Karpas-422 (cell line): Measurements from ENCODE around the gene SPG11. TPM values are rescaled to one million over a fixed set of nuclear protein-coding genes. Genes with fewer than 3 reads are reported as not detected.
"Not testable (repeated sequence)": the region's sequence is repeated elsewhere in the genome, so short reads cannot be mapped to it uniquely, and the experiment has no call there.

Source experiments
- DNase-seq: peaks from one replicate; pipeline ENCODE4 v3.0.0-alpha.2; 2015
- H2AFZ ChIP-seq: fragments of 200-600 bp; sonication (generic); 2 replicates; pipeline ENCODE4 v1.6.1; 2014; ENCODE audit warnings: antibody characterized with exemption, low read length, mixed read lengths
- H3K27ac ChIP-seq: fragments of 200-600 bp; sonication (generic); 2 replicates; pipeline ENCODE4 v1.5.1; 2014; ENCODE audit warnings: mild to moderate bottlenecking, low read length, moderate library complexity
- H3K27me3 ChIP-seq: fragments of 200-600 bp; sonication (generic); 2 replicates; pipeline ENCODE4 v1.6.1; 2014; ENCODE audit warnings: low read length, mixed read lengths
- H3K36me3 ChIP-seq: fragments of 200-600 bp; sonication (generic); 2 replicates; pipeline ENCODE4 v1.6.1; 2014; ENCODE audit warnings: low read length, mixed read lengths; ENCODE audit not compliant: insufficient read depth
- H3K4me1 ChIP-seq: fragments of 200-600 bp; sonication (generic); 2 replicates; pipeline ENCODE4 v1.6.1; 2014; ENCODE audit warnings: mild to moderate bottlenecking, low read length, mixed read lengths
- H3K4me2 ChIP-seq: fragments of 200-600 bp; sonication (generic); 2 replicates; pipeline ENCODE4 v1.6.1; 2014; ENCODE audit warnings: low read length, low read depth, mild to moderate bottlenecking; ENCODE audit not compliant: poor library complexity, severe bottlenecking
- H3K4me3 ChIP-seq: fragments of 200-600 bp; sonication (generic); 2 replicates; pipeline ENCODE4 v1.5.1; 2014; ENCODE audit warnings: mild to moderate bottlenecking, antibody characterized with exemption, low read length, mixed read lengths
- H3K79me2 ChIP-seq: fragments of 200-600 bp; sonication (generic); 2 replicates; pipeline ENCODE4 v1.6.1; 2014; ENCODE audit warnings: mild to moderate bottlenecking, low read length, mixed read lengths
- H3K9ac ChIP-seq: fragments of 200-600 bp; sonication (generic); 2 replicates; pipeline ENCODE4 v1.6.0; 2014; ENCODE audit warnings: low read length
- H3K9me2 ChIP-seq: fragments of 200-600 bp; sonication (generic), shearing (Covaris generic); replicated peaks from 2 replicates; pipeline ENCODE4 v1.6.0; 2014; ENCODE audit warnings: mild to moderate bottlenecking, low read length, moderate library complexity; ENCODE audit not compliant: insufficient read depth
- H3K9me3 ChIP-seq: fragments of 300-700, 200-600 bp; sonication (generic); 2 replicates; pipeline ENCODE4 v1.6.1; 2014; ENCODE audit warnings: low read length, mixed read lengths
- H4K20me1 ChIP-seq: fragments of 200-600 bp; sonication (generic); 2 replicates; pipeline ENCODE4 v1.6.1; 2014; ENCODE audit warnings: mild to moderate bottlenecking, antibody characterized with exemption, low read length, low read depth; ENCODE audit not compliant: insufficient read depth
- total RNA-seq: library from RNA; depleted of rRNA; stranded (reverse); fragments of >200 nt; shearing (Covaris generic); gene quantifications from 2 replicates; pipeline ENCODE4 v1.2.3, GENCODE V29; 2014; ENCODE audit warnings: low replicate concordance

SPG11 gene
- total RNA-seq, 1 experiment from 2014 or later, result 123 TPM

DNA sequence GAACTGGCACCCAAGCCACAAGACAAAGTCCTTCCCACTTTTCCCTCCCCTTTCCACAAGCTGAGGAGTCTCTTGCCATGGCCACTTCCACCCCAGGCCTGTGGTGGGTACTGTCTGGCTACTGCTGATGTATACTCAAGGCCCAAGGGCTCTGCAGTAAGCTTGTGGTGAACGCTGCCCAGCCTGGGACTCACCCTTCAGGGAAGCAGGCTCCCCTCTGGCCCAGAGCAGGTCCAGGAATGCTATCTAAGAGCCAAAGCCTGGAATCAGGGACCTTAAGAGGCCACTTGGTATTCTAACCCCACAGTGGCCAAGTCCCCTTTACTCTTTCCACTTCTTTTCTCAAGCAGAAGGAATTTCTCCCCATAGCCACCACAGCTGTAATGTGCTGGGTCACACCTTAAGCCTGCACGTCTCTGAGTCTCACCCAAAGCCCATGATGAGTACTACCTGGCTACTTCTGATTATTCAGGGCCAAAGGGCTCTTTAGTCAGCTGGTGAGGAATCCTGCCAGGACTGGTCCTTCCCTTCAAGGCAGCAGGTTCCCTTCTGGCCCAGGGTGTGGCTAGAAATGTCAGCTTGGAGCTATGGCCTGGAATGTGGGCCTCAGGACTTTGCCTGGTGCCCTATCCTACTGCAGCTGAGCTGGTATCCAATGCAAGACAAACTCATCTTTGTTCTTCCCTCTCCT, 43.6 kb upstream of the SPG11 start:
- Histone ChIP-seq H3K9ac (no peak overlapping the region), H2AFZ (no peak overlapping the region), H3K4me3 (no peak overlapping the region), H4K20me1 (peaks cover 7% of the 10 kb centered on the region), H3K9me3 (no peaks in the 10 kb centered on the region), H3K27ac (no peak overlapping the region), H3K4me2 (no peak overlapping the region), H3K79me2 (peaks cover 13% of the 10 kb centered on the region), H3K36me3 (peaks cover 1% of the 10 kb centered on the region), H3K27me3 (no peaks in the 10 kb centered on the region), H3K4me1 (peaks cover 11% of the 10 kb centered on the region), H3K9me2 (no peaks in the 10 kb centered on the region)
- no peak for DNase-seq

DNA sequence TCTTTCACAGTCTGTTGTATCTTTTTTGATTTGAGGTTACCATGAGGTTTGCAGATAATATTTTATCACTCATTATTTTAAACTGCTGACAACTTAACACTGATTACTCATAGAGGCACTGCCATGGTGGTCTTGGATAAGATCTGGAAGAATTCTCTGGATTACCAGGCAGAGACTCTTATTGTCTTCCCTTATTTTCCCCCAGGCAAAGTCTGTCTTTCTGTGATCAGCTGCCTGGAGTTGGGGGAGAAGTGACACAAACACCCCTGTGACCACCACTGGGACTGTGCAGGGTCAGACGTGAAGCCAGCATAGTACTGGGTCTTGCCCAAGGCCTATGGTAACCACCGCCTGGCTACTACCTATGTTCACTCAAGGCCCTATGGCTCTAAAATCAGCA, 42.9 kb upstream of the SPG11 start:
- Histone ChIP-seq H3K27me3 (no peaks in the 10 kb centered on the region), H3K9me3 (no peaks in the 10 kb centered on the region), H3K4me2 (no peak overlapping the region), H3K79me2 (peaks cover 6% of the 10 kb centered on the region), H3K4me1 (peaks cover 11% of the 10 kb centered on the region), H3K9me2 (no peaks in the 10 kb centered on the region), H3K4me3 (no peak overlapping the region), H2AFZ (no peak overlapping the region), H3K36me3 (no peaks in the 10 kb centered on the region), H4K20me1 (peaks cover under 1% of the 10 kb centered on the region; the same call in 1 of the 2 replicates), H3K9ac (no peak overlapping the region), H3K27ac (no peak overlapping the region)
- DNase-seq, result no peak

- DNase-seq, result no peak
- Histone ChIP-seq H3K9ac (no peak overlapping the region), H3K36me3 (no peaks in the 10 kb centered on the region), H3K9me2 (no peaks in the 10 kb centered on the region), H4K20me1 (no peaks in the 10 kb centered on the region), H3K4me2 (no peak overlapping the region), H2AFZ (no peak overlapping the region), H3K27me3 (no peaks in the 10 kb centered on the region), H3K79me2 (peaks cover 4% of the 10 kb centered on the region), H3K27ac (no peak overlapping the region), H3K4me1 (peaks cover 11% of the 10 kb centered on the region), H3K4me3 (no peak overlapping the region), H3K9me3 (no peaks in the 10 kb centered on the region)
Measured at GRCh38 chr15:44705986-44706385, 42.5 kb upstream of the SPG11 start.

- H3K27ac ChIP-seq, H3K9ac ChIP-seq, H3K9me2 ChIP-seq, H4K20me1 ChIP-seq, H3K27me3 ChIP-seq, H3K9me3 ChIP-seq, H3K36me3 ChIP-seq, H3K4me1 ChIP-seq, DNase-seq, H3K4me2 ChIP-seq, H3K4me3 ChIP-seq, H2AFZ ChIP-seq, H3K79me2 ChIP-seq: not testable (repeated sequence)
Measured at GRCh38 chr15:44700676-44701075, 37.2 kb upstream of the SPG11 start.

DNA sequence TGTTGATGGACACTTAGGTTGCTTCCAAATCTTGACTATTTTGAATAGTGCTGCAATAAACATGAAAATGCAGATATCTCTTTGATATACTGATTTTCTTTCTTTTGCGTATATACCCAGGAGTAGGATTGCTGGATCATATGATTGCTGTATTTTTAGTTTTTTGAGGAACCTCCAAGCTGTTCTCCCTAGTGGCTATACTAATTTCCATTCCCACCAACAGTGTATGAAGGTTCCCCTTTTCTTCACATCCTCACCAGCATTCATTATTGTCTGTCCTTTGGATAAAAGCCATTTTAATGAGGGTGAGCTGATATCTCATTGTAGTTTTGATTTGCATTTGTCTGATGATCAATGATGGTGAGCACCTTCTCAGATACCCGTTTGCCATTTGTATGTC, 35.2 kb upstream of the SPG11 start:
- no peaks in the 10 kb centered on the region for H3K36me3 ChIP-seq
- no peaks in the 10 kb centered on the region for H3K27me3 ChIP-seq
- H3K9me2 ChIP-seq, result no peaks in the 10 kb centered on the region
- H3K4me2 ChIP-seq, result no peak overlapping the region
- no peak overlapping the region for H3K9ac ChIP-seq
- H3K4me3 ChIP-seq, result no peak overlapping the region
- H4K20me1 ChIP-seq, result no peaks in the 10 kb centered on the region
- no peaks in the 10 kb centered on the region for H3K4me1 ChIP-seq
- no peaks in the 10 kb centered on the region for H3K79me2 ChIP-seq
- H3K9me3 ChIP-seq, result no peaks in the 10 kb centered on the region
- no peak overlapping the region for H3K27ac ChIP-seq
- no peak overlapping the region for H2AFZ ChIP-seq
- DNase-seq, result no peak

- no peaks in the 10 kb centered on the region for H4K20me1 ChIP-seq
- H3K27ac ChIP-seq, result no peak overlapping the region
- no peaks in the 10 kb centered on the region for H3K4me1 ChIP-seq
- H2AFZ ChIP-seq, result no peak overlapping the region
- H3K9me2 ChIP-seq, result no peaks in the 10 kb centered on the region
- H3K36me3 ChIP-seq, result no peaks in the 10 kb centered on the region
- no peaks in the 10 kb centered on the region for H3K9me3 ChIP-seq
- H3K4me2 ChIP-seq, result no peak overlapping the region
- no peaks in the 10 kb centered on the region for H3K27me3 ChIP-seq
- no peak overlapping the region for H3K9ac ChIP-seq
- H3K79me2 ChIP-seq, result no peaks in the 10 kb centered on the region
- H3K4me3 ChIP-seq, result no peak overlapping the region
- no peak for DNase-seq
Measured at GRCh38 chr15:44697014-44697413, 33.6 kb upstream of the SPG11 start.

GRCh38 chr15:44695294-44695693, 31.8 kb upstream of the SPG11 start:
- Histone ChIP-seq H3K27me3 (no peaks in the 10 kb centered on the region), H4K20me1 (no peaks in the 10 kb centered on the region), H3K27ac (no peak overlapping the region), H3K4me1 (no peaks in the 10 kb centered on the region), H3K79me2 (no peaks in the 10 kb centered on the region), H2AFZ (no peak overlapping the region), H3K9me3 (no peaks in the 10 kb centered on the region), H3K4me3 (no peak overlapping the region), H3K4me2 (no peak overlapping the region), H3K9ac (no peak overlapping the region), H3K9me2 (no peaks in the 10 kb centered on the region), H3K36me3 (no peaks in the 10 kb centered on the region)
- DNase-seq, result no peak

GRCh38 chr15:44694416-44694815, 31.0 kb upstream of the SPG11 start:
- no peak for DNase-seq
- no peak overlapping the region for H2AFZ ChIP-seq

More at GRCh38 chr15:44694416-44694815, 31.0 kb upstream of the SPG11 start:
- H4K20me1 ChIP-seq, result no peaks in the 10 kb centered on the region
- no peaks in the 10 kb centered on the region for H3K4me1 ChIP-seq
- no peak overlapping the region for H3K4me2 ChIP-seq
- H3K79me2 ChIP-seq, result no peaks in the 10 kb centered on the region
- H3K4me3 ChIP-seq, result no peak overlapping the region
- H3K9me2 ChIP-seq, result no peaks in the 10 kb centered on the region
- no peak overlapping the region for H3K9ac ChIP-seq
- H3K27ac ChIP-seq, result no peak overlapping the region
- no peaks in the 10 kb centered on the region for H3K27me3 ChIP-seq
- no peaks in the 10 kb centered on the region for H3K9me3 ChIP-seq
- no peaks in the 10 kb centered on the region for H3K36me3 ChIP-seq
